Activated naive CD4-positive, alpha-beta T cell treated with anti-CD3 and anti-CD28 coated beads, Interleukin-2, amount 50 U/mL, for 72 hours (primary cell): Measurements from ENCODE around the gene TMEM260. TPM values are rescaled to one million over a fixed set of nuclear protein-coding genes. Genes with fewer than 3 reads are reported as not detected.

Experiments
- total RNA-seq, 2 donors: library from RNA; stranded (reverse); gene quantifications; one replicate each; pipeline ENCODE4 v1.2.3, GENCODE V29; 2022

TMEM260 gene
- total RNA-seq, 2 donors from 2014 or later, result 11.6 to 22.1 TPM

Other genes with a start within 250 kb of the TMEM260 start
- gene OTX2, start 230.7 kb downstream of the TMEM260 start, total RNA-seq, result not detected